ENCODE measurements around the gene PGAM2. TPM values are rescaled to one million over a fixed set of nuclear protein-coding genes. Genes with fewer than 3 reads are reported as not detected.

PGAM2 gene
- total and polyA plus RNA-seq, 2 of the 13 experiments (the other 11 are each of a cell fraction or from before 2014, with no cell fraction given): 0.22 TPM; not detected in 1

DNA sequence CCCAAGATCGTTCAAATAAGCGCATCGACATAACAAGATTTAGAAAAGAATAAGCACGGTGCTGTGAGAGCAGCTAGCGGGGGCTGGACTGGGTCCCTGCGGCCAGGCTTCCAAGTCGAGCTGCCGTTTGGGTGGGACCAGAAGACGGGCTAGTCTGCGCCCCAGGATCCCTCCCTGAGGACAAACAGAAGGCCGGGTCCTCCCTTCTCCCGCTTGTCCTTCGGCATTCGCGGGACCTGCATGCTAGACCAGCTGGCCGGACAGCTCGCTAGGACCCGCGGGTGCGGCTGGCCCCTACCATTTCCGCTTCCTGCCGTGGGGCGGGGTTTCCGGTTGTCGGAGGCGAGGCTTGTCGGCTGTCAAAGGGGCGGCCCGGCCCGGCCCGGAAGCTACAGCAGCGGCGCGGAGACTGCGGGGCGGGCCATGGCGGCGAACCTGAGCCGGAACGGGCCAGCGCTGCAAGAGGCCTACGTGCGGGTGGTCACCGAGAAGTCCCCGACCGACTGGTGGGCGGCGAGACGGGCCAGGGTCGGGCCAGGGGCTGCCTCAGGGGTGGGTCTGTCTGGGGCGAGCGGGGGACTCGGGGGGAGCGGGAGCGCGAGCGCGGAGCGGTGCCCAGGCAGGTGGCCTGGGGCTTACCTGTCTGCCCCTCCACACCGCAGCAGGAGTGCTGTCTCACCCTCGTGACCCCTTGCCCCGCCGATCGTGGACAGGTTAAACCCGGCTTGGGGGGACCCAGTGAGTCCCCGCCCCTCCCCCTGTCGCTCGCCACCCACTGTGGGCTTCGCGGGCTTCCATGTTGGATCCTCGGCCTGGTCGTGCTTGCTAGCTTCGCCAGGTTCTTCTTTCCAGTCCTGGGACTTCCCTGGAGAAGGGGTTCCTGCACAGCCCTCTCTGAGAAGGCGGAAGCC lies 20.8 kb downstream of the PGAM2 start, which contains the start of gene DBNL (continued):
- TF ChIP-seq, protein P1, sequence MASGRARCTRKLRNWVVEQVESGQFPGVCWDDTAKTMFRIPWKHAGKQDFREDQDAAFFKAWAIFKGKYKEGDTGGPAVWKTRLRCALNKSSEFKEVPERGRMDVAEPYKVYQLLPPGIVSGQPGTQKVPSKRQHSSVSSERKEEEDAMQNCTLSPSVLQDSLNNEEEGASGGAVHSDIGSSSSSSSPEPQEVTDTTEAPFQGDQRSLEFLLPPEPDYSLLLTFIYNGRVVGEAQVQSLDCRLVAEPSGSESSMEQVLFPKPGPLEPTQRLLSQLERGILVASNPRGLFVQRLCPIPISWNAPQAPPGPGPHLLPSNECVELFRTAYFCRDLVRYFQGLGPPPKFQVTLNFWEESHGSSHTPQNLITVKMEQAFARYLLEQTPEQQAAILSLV (CRISPR knock-in tag; IDR thresholded peaks at IDR 0.05; ENCODE audit: borderline replicate concordance): no peak; the same call in none of the 2 replicates
- TF ChIP-seq PHB2 (IDR thresholded peaks at IDR 0.05; ENCODE audit: partially characterized antibody) (no peak), ZNF570 (CRISPR knock-in tag; IDR thresholded peaks at IDR 0.05; ENCODE audit: borderline replicate concordance) (no peak), REPIN1 (CRISPR knock-in tag; IDR thresholded peaks at IDR 0.05; ENCODE audit: borderline replicate concordance, low read depth) (peak; percentile 63), KDM1A (CRISPR knock-in tag; IDR thresholded peaks at IDR 0.05) (no peak), TCF7 (IDR thresholded peaks at IDR 0.05; ENCODE audit: low read depth) (no peak), GLI4 (CRISPR knock-in tag; IDR thresholded peaks at IDR 0.05; ENCODE audit: borderline replicate concordance) (no peak), ZNF839 (CRISPR knock-in tag; IDR thresholded peaks at IDR 0.05; ENCODE audit: borderline replicate concordance) (peak; percentile 40; the same call in 1 of the 2 replicates), SRF (IDR thresholded peaks at IDR 0.05; ENCODE audit: low read depth, low read length) (no peak), ERF (CRISPR knock-in tag; IDR thresholded peaks at IDR 0.05) (peak; percentile 62; the same call in 1 of the 2 replicates), MZF1 (CRISPR knock-in tag; IDR thresholded peaks at IDR 0.05; ENCODE audit: borderline replicate concordance) (no peak), SUZ12 (IDR thresholded peaks at IDR 0.05; ENCODE audit: low read depth, low read length) (no peak), TEAD3 (CRISPR knock-in tag; optimal IDR thresholded peaks at IDR 0.05; ENCODE audit: borderline replicate concordance) (no peak), ZNF577 (CRISPR knock-in tag; IDR thresholded peaks at IDR 0.05; ENCODE audit: borderline replicate concordance, low read depth) (0 out of 2 replicates have a peak, but pooled peaks have one; percentile 48), RORA (CRISPR knock-in tag; IDR thresholded peaks at IDR 0.05) (no peak), ISX (CRISPR knock-in tag; conservative IDR thresholded peaks at IDR 0.05) (no peak), JUND (CRISPR knock-in tag; IDR thresholded peaks at IDR 0.05) (no peak)
- TF ChIP-seq, protein P2, sequence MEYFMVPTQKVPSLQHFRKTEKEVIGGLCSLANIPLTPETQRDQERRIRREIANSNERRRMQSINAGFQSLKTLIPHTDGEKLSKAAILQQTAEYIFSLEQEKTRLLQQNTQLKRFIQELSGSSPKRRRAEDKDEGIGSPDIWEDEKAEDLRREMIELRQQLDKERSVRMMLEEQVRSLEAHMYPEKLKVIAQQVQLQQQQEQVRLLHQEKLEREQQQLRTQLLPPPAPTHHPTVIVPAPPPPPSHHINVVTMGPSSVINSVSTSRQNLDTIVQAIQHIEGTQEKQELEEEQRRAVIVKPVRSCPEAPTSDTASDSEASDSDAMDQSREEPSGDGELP (IDR thresholded peaks at IDR 0.05; ENCODE audit: borderline replicate concordance, low read depth): peak; percentile 97
- TF ChIP-seq, protein P3, sequence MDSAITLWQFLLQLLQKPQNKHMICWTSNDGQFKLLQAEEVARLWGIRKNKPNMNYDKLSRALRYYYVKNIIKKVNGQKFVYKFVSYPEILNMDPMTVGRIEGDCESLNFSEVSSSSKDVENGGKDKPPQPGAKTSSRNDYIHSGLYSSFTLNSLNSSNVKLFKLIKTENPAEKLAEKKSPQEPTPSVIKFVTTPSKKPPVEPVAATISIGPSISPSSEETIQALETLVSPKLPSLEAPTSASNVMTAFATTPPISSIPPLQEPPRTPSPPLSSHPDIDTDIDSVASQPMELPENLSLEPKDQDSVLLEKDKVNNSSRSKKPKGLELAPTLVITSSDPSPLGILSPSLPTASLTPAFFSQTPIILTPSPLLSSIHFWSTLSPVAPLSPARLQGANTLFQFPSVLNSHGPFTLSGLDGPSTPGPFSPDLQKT (CRISPR knock-in tag; IDR thresholded peaks at IDR 0.05; ENCODE audit: borderline replicate concordance): peak; percentile 92; the same call in 1 of the 2 replicates
- TF ChIP-seq, protein P4, sequence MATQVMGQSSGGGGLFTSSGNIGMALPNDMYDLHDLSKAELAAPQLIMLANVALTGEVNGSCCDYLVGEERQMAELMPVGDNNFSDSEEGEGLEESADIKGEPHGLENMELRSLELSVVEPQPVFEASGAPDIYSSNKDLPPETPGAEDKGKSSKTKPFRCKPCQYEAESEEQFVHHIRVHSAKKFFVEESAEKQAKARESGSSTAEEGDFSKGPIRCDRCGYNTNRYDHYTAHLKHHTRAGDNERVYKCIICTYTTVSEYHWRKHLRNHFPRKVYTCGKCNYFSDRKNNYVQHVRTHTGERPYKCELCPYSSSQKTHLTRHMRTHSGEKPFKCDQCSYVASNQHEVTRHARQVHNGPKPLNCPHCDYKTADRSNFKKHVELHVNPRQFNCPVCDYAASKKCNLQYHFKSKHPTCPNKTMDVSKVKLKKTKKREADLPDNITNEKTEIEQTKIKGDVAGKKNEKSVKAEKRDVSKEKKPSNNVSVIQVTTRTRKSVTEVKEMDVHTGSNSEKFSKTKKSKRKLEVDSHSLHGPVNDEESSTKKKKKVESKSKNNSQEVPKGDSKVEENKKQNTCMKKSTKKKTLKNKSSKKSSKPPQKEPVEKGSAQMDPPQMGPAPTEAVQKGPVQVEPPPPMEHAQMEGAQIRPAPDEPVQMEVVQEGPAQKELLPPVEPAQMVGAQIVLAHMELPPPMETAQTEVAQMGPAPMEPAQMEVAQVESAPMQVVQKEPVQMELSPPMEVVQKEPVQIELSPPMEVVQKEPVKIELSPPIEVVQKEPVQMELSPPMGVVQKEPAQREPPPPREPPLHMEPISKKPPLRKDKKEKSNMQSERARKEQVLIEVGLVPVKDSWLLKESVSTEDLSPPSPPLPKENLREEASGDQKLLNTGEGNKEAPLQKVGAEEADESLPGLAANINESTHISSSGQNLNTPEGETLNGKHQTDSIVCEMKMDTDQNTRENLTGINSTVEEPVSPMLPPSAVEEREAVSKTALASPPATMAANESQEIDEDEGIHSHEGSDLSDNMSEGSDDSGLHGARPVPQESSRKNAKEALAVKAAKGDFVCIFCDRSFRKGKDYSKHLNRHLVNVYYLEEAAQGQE (IDR thresholded peaks at IDR 0.05; ENCODE audit: borderline replicate concordance in 1 of 2, low read depth in 1 of 2, low read length in 2 of 2): no peak; a peak in 1 of 4 replicates
- TF ChIP-seq, protein P5, sequence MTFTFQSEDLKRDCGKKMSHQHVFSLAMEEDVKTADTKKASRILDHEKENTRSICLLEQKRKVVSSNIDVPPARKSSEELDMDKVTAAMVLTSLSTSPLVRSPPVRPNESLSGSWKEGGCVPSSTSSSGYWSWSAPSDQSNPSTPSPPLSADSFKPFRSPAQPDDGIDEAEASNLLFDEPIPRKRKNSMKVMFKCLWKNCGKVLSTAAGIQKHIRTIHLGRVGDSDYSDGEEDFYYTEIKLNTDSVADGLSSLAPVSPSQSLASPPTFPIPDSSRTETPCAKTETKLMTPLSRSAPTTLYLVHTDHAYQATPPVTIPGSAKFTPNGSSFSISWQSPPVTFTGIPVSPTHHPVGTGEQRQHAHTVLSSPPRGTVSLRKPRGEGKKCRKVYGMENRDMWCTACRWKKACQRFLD (CRISPR knock-in tag; IDR thresholded peaks at IDR 0.05; ENCODE audit: borderline replicate concordance): 0 out of 2 replicates have a peak, but pooled peaks have one; percentile 49

Data from HepG2 (cell line).